HG02678 (cell line): ENCODE data around the gene ZNF829.
A peak's percentile ranks its signal among the peaks of the same experiment; 100 is the strongest.

Experiments
- ATAC-seq: cut with Tn5 transposase; IDR thresholded peaks from one replicate; pipeline ENCODE4 v1.9.1; 2021; ENCODE audit warnings: mild to moderate bottlenecking, moderate library complexity; ENCODE audit not compliant: unreplicated experiment

Gene ZNF829

GRCh38 chr19:36915992-36916830, at the start of gene ZNF829, which contains the start of gene ZNF568:
Gene ZNF829 (minus strand): TSS chr19:36916291. CDS start chr19:36915167, 1,124 bp downstream.
Gene ZNF568 (plus strand): TSS chr19:36916332. CDS start chr19:36922771, 6,439 bp downstream.
- peak; percentile 93 for ATAC-seq

- ATAC-seq = no peak
Observed at GRCh38 chr19:36963280-36963679, 47.2 kb upstream of the ZNF829 start.

GRCh38 chr19:36962346-36962745, 46.3 kb upstream of the ZNF829 start:
- ATAC-seq = no peak

GRCh38 chr19:36950335-36951119, 34.4 kb upstream of the ZNF829 start:
- no peak for ATAC-seq

GRCh38 chr19:36939153-36939552, 23.1 kb upstream of the ZNF829 start:
- ATAC-seq = no peak

DNA sequence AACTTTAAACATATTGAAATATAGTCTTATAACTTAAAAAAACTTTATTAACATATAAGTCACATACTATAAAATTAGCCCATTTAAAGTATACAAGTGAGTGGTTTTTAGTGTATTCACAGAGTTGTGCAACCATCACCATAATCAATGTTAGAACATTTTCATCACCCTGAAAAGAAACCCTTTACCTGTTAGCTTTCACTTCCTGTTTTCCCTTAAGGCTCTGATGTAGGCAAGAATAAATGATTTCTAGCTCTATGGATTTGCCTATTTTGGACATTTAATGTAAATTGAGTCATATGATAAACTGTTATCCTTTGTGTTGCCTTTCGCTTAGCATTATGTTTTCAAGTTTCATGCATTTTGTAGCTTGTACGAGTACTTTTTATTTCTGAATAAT, 15.6 kb upstream of the ZNF829 start:
- ATAC-seq = no peak

DNA sequence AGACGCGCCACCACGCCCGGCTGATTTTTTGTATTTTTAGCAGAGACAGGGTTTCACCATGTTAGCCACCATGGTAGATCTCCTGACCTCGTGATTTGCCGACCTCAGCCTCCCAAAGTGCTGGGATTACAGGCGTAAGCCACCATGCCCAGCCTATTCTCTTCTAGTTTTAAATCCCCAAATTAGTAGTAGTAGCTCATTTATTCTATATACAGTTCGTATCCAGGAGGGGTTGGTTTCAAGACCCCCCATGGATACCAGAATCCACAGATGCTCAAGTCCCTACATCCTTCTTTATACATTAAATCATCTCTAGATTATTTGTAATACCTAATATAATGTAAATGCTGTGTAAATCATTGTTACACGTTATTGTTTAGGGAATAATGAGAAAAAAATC, 2.0 kb upstream of the ZNF829 start:
- ATAC-seq = no peak

GRCh38 chr19:36916991-36917390, 900 bp upstream of the ZNF829 start:
- no peak for ATAC-seq

GRCh38 chr19:36898422-36898821, 17.7 kb downstream of the ZNF829 start:
- ATAC-seq = no peak

DNA sequence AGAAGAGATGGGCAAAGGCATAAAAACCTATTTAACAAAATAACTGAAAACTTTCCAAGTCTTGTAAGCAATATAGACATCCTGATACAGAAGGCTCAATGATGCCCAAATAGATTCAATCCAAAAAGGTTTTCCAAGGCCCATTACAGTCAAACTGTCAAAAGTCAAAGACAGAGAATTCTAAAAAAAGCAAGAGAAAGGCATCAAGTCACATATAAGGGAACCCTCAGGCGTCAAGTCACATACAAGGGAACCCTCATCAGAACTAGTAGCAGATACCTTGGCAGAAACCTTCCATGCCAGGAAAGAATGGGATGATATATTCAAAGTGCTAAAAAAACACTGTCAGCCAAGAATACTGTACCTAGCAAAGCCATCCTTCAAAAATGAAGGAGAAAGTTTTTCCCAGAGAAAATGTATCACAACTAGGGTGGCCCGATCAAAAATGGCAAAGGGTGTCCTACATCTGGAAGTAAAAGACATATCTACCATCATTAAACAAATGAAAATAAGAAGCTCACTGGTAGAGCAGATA, 21.2 kb downstream of the ZNF829 start:
- no peak for ATAC-seq

DNA sequence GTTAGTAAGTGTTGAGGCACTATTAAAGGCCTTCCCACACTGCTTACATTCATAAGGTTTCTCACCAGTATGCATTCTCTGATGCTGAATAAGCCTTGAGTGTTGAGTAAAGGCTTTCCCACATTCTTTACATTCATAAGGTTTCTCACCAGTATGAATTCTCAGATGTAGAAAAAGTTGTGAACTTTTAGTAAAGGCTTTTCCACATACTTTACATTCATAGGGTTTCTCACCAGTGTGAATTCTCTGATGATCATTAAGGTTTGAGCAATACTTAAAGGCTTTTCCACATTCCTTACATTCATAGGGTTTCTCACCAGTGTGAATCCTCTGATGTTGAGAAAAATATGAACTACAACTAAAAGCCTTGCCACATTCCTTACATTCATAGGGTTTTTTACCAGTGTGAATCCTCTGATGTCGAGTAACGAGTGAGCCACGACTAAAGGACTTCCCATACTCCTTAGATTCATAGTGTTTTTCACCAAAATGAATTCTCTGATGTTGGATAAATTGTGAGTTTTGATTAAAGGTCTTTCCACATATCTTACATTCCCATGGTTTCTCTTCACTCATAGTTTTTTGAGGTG, 24.2 kb downstream of the ZNF829 start:
- no peak for ATAC-seq

- no peak for ATAC-seq
Observed at GRCh38 chr19:36876993-36877938, 38.8 kb downstream of the ZNF829 start.

DNA sequence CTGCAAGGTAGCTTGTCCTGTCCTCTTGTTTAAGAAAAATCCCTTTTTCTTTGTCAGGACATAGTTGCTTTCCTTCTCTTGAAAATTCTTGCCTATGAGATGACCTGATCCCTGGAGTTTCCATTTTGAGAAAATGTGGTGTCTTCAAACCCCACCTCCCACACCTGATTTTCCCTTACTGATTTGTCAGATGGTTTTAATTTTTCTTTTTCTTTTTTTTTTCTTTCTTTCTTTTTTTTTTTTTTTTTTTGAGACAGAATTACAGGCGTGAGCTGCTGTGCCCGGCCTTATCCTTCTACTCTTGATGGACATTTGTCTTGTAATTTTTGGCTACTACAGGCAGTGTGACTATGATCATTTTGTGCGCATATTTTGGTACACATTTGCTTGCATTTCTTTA, 64.2 kb downstream of the ZNF829 start:
- ATAC-seq = no peak

GRCh38 chr19:36850559-36851442, 65.3 kb downstream of the ZNF829 start, which contains the start of gene ZNF345:
Gene ZNF345 (plus strand): TSS chr19:36850876. CDS start chr19:36876831, 25,955 bp downstream.
- ATAC-seq = peak; percentile 82

DNA sequence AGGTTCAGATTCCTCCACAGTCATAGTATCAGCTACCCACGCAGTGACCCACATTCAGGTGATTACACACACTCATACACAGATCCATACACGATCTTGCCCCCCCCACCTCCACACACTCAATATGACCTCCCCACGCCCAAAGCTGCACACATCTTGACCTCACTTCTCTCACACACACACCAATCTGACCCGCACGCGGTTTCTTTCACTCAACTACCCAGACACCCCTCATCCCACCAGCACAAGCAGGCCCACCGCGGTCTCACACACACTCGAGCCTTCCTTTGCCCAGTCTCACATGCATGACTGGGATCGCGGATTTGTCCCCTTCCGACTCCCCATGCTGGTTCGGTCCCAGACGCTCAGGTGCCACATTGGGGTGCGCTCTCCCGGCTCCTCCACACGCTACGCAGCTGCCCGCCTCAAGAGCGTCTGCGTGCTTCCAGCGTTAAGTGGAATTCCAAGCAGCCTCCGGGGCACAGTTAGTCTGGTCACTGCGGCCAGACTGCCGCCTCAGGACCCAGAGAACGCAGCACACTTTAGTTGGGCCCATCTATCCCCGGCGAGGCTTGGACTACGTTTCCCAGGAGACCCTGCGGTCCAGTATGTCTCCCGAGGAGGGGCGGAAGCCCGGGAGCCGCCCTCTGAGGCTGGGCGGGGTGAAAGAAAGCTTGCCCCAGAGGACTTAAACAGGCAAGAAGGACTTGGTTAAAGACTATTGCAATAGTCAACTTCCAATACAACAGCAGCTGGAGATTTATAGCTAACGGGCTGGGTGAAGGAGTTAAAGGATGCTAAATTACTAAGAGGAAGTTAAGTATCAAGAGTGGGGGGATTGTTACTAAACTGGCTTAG, 66.2 kb downstream of the ZNF829 start:
- ATAC-seq = peak; percentile 87

DNA sequence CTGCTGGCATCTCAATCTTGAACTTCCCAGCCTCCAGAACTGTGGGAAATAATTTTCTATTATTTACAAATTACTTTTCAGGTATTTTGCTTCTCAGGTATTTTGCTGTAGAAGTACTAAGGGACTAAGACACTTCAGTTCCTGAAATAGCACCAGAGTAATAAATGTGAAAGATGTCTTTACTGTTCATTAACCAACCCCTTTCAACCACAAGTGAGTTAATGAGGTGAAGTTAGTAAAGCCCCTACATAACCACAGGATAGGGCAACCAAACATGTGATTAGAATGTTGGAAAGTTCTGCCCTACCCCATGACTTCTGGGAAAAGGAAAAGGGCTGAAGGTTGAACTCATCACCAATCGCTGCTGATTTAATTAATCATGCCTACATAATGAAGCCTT, 68.1 kb downstream of the ZNF829 start:
- no peak for ATAC-seq

DNA sequence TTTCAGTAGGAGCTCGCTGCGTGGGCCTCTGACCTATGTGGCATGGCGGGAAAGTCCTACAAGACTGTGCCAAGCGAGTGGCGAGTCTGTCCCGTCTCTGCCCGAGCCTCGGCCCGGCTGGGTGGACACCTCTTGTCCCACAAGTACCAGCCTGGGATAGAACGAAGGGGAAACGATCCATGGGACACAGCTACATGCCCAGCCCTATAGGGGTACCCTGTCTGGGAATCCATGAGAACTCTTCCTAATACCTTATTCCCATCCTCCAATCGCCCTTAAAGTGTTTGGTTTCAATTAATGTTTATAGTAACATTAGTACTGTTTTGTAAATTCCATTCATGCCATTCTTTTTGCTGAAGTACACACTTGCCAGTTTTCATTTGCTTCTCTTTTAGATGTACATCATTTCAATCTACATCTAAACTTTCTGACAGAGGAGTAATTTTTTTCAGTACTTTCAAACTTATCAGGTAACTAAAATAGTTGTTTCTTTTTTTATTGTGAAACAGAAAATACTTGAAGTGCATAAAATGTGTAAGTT, 77.2 kb downstream of the ZNF829 start:
- ATAC-seq = no peak
